Activated B cell treated with CpG ODN at 0.5 μM for 24 hours (primary cell): ENCODE data around the gene PRCC. TPM values are rescaled to one million over a fixed set of nuclear protein-coding genes. Genes with fewer than 3 reads are reported as not detected.

Experiments
- ATAC-seq: fragments of 200-7000 bp; cut with Tn5 transposase; one replicate; pipeline ENCODE4 v1.10.0; 2021; ENCODE audit warnings: low read depth, mild to moderate bottlenecking, moderate library complexity
- CTCF ChIA-PET: fragments of 350-600 bp; sonication (Branson Sonifier 250); formaldehyde crosslinking; loops from one replicate; lab custom pipeline; 2021; ENCODE audit warnings: antibody characterized with exemption; lab: Charles Lee
- POLR2A ChIA-PET: fragments of 350-600 bp; sonication (Branson Sonifier 250); formaldehyde crosslinking; loops from one replicate; lab custom pipeline; 2021; ENCODE audit warnings: antibody characterized with exemption; lab: Charles Lee
- DNase-seq: peaks from one replicate; pipeline ENCODE4 v3.0.0; 2022
- H3K27ac Mint-ChIP-seq: one replicate; pipeline ENCODE4 v1.8.0; 2020; ENCODE audit warnings: mixed read lengths
- H3K27me3 Mint-ChIP-seq: one replicate; pipeline ENCODE4 v1.8.0; 2021; ENCODE audit warnings: mixed read lengths
- H3K36me3 Mint-ChIP-seq: one replicate; pipeline ENCODE4 v1.8.0; 2021; ENCODE audit warnings: low read depth, mixed read lengths
- H3K4me1 Mint-ChIP-seq: one replicate; pipeline ENCODE4 v1.8.0; 2021; ENCODE audit warnings: mixed read lengths
- H3K4me3 Mint-ChIP-seq: one replicate; pipeline ENCODE4 v1.8.0; 2020; ENCODE audit warnings: mild to moderate bottlenecking, mixed read lengths
- H3K9me3 Mint-ChIP-seq: one replicate; pipeline ENCODE4 v1.8.0; 2020; ENCODE audit warnings: mixed read lengths
- intact Hi-C: fragments of 100-400 bp; cut with micrococcal nuclease; formaldehyde crosslinking; loops from one replicate; pipeline ENCODE4 v1.15.1; 2024
- total RNA-seq: library from RNA; stranded (reverse); gene quantifications from 2 replicates; pipeline ENCODE4 v1.2.3, GENCODE V29; 2022
- TF ChIP-seq, protein P1 (sequence below): fragments of 200-600 bp; IDR thresholded peaks from one replicate; pipeline ENCODE4 v1.8.0; 2022; ENCODE audit warnings: antibody characterized with exemption, mild to moderate bottlenecking

Gene PRCC
- total RNA-seq, 1 donor from 2014 or later = 81.4 TPM

GRCh38 chr1:156816561-156817328, 49.4 kb downstream of the PRCC start, which contains the start of gene SH2D2A:
Gene SH2D2A (minus strand): TSS chr1:156816848. CDS start chr1:156816708, 140 bp downstream.
- H3K27me3 Mint-ChIP-seq = peaks cover 6% of the 10 kb centered on the region
- TF ChIP-seq, protein P1, sequence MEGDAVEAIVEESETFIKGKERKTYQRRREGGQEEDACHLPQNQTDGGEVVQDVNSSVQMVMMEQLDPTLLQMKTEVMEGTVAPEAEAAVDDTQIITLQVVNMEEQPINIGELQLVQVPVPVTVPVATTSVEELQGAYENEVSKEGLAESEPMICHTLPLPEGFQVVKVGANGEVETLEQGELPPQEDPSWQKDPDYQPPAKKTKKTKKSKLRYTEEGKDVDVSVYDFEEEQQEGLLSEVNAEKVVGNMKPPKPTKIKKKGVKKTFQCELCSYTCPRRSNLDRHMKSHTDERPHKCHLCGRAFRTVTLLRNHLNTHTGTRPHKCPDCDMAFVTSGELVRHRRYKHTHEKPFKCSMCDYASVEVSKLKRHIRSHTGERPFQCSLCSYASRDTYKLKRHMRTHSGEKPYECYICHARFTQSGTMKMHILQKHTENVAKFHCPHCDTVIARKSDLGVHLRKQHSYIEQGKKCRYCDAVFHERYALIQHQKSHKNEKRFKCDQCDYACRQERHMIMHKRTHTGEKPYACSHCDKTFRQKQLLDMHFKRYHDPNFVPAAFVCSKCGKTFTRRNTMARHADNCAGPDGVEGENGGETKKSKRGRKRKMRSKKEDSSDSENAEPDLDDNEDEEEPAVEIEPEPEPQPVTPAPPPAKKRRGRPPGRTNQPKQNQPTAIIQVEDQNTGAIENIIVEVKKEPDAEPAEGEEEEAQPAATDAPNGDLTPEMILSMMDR = no peak
- H3K4me3 Mint-ChIP-seq = peak within 1 kb of the TSS; percentile 58
- intact Hi-C loops = no loop called here
- peaks cover 32% of the 10 kb centered on the region for H3K4me1 Mint-ChIP-seq
- ATAC-seq (peak; percentile 78), DNase-seq (peak; percentile 48)
- no peaks in the 10 kb centered on the region for H3K9me3 Mint-ChIP-seq
- H3K36me3 Mint-ChIP-seq = no peaks in the 10 kb centered on the region
- ChIA-PET POLR2A (interaction anchor here (0.6 to 0.7 kb wide), 2 partner anchors 8 to 82 kb away, joined by 4 to 6 read pairs; no protein-coding TSS in a partner anchor), CTCF (interaction anchor here (1.0 kb wide), 1 partner anchor 45 kb away, joined by 3 read pairs; no protein-coding TSS in a partner anchor)
- peak within 1 kb of the TSS; percentile 65 for H3K27ac Mint-ChIP-seq

DNA sequence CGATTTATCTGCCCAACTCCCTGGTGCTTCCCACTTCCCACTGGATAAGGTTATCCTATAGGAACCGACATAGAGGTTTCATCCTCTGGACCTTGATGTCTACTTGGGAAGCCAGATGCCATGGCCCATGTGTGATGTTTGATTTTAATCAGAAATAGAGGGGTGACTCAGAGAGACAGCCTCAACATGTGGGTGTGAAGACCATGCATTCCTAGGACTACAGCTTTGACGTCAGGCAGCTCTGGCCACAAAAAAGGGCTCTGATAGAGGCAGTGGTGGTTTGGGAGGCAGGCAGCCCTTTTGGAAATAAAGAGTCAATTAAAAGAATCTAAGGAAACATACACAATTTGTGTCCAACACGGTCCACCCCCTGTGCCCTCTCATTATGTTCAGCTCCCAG, 54.5 kb downstream of the PRCC start:
- no peak overlapping the region for H3K4me3 Mint-ChIP-seq
- H3K27ac Mint-ChIP-seq = no peak overlapping the region
- TF ChIP-seq, protein P1 = no peak
- DNase-seq (no peak), ATAC-seq (no peak)
- no peaks in the 10 kb centered on the region for H3K9me3 Mint-ChIP-seq
- H3K36me3 Mint-ChIP-seq = no peaks in the 10 kb centered on the region
- ChIA-PET CTCF (interaction anchor here (0.8 kb wide), 1 partner anchor 8 kb away, joined by 3 read pairs; no protein-coding TSS in a partner anchor), POLR2A (no interaction called here)
- peaks cover 21% of the 10 kb centered on the region for H3K27me3 Mint-ChIP-seq
- peaks cover 4% of the 10 kb centered on the region for H3K4me1 Mint-ChIP-seq
- intact Hi-C loops = no loop called here

DNA sequence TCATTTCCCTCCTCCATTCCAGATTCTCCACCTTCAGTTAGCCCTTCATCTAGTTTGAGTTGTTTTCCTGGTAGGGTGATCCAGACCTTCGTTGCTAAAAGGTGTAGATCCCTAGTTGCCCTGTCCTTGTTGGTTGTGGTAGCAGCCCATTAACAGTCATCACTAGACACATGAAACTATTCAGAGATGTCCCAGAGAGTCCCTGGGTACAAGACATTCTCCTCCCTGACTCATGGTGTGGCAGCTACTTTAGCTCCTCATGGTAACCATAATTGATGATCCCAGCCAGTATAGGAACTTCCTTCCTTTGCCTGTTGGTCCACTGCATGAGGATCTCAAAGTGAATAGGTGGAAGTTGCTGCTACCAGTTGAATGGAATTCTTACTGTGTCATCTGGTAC, 55.3 kb downstream of the PRCC start:
- Mint-ChIP-seq H3K4me1 (no peaks in the 10 kb centered on the region), H3K27me3 (peaks cover 21% of the 10 kb centered on the region), H3K27ac (no peak overlapping the region), H3K4me3 (no peak overlapping the region), H3K9me3 (no peaks in the 10 kb centered on the region), H3K36me3 (no peaks in the 10 kb centered on the region)
- CTCF ChIA-PET = no interaction called here
- TF ChIP-seq, protein P1 = no peak
- intact Hi-C loops = no loop called here
- DNase-seq (no peak), ATAC-seq (no peak)
- POLR2A ChIA-PET = interaction anchor here (0.6 kb wide), 2 partner anchors 38 to 92 kb away, joined by 3 read pairs; no protein-coding TSS in a partner anchor

GRCh38 chr1:156823210-156823790, 56.0 kb downstream of the PRCC start:
- Mint-ChIP-seq H3K4me3 (no peak overlapping the region), H3K27me3 (peaks cover 21% of the 10 kb centered on the region), H3K36me3 (no peaks in the 10 kb centered on the region), H3K4me1 (no peaks in the 10 kb centered on the region), H3K9me3 (no peaks in the 10 kb centered on the region), H3K27ac (no peak overlapping the region)
- no peak for DNase-seq
- POLR2A ChIA-PET = no interaction called here
- intact Hi-C loops = no loop called here
- no peak for ATAC-seq
- TF ChIP-seq, protein P1 = no peak
- CTCF ChIA-PET = interaction anchor here (1.8 kb wide), 1 partner anchor 9 kb away, joined by 6 read pairs; no protein-coding TSS in a partner anchor

GRCh38 chr1:156826630-156827029, 59.3 kb downstream of the PRCC start:
- ChIA-PET POLR2A (interaction anchor here (0.6 kb wide), 1 partner anchor 120 kb away, joined by 4 read pairs; no protein-coding TSS in a partner anchor), CTCF (no interaction called here)

More at GRCh38 chr1:156826630-156827029, 59.3 kb downstream of the PRCC start:
- H3K4me3 Mint-ChIP-seq = no peak overlapping the region
- H3K27ac Mint-ChIP-seq = no peak overlapping the region
- no peaks in the 10 kb centered on the region for H3K36me3 Mint-ChIP-seq
- no peaks in the 10 kb centered on the region for H3K9me3 Mint-ChIP-seq
- ATAC-seq (no peak), DNase-seq (no peak)
- no peaks in the 10 kb centered on the region for H3K4me1 Mint-ChIP-seq
- TF ChIP-seq, protein P1 = no peak
- intact Hi-C loops = no loop called here
- peaks cover 30% of the 10 kb centered on the region for H3K27me3 Mint-ChIP-seq
